Choroid plexus epithelial cell (primary cell): ENCODE measurements around the gene KIR2DL4.

Experiments
- DNase-seq: peaks from one replicate; pipeline ENCODE4 v3.0.0-alpha.2; 2010; ENCODE audit warnings: low read depth
- H3K4me3 ChIP-seq: 2 replicates; pipeline ENCODE4 v1.5.1; 2011; ENCODE audit warnings: low read depth, mild to moderate bottlenecking, control low read depth, low read length, moderate library complexity
- TF ChIP-seq, protein P1 (sequence below): conservative IDR thresholded peaks from 2 replicates; pipeline ENCODE4 v1.5.1; 2011; ENCODE audit warnings: low read depth, mild to moderate bottlenecking, control low read depth, inconsistent platforms, low read length, moderate library complexity

Gene KIR2DL4

GRCh38 chr19:54790711-54791110 lies 12.7 kb upstream of the KIR2DL4 start:
- no peak overlapping the region for H3K4me3 ChIP-seq
- DNase-seq: no peak
- TF ChIP-seq, protein P1, sequence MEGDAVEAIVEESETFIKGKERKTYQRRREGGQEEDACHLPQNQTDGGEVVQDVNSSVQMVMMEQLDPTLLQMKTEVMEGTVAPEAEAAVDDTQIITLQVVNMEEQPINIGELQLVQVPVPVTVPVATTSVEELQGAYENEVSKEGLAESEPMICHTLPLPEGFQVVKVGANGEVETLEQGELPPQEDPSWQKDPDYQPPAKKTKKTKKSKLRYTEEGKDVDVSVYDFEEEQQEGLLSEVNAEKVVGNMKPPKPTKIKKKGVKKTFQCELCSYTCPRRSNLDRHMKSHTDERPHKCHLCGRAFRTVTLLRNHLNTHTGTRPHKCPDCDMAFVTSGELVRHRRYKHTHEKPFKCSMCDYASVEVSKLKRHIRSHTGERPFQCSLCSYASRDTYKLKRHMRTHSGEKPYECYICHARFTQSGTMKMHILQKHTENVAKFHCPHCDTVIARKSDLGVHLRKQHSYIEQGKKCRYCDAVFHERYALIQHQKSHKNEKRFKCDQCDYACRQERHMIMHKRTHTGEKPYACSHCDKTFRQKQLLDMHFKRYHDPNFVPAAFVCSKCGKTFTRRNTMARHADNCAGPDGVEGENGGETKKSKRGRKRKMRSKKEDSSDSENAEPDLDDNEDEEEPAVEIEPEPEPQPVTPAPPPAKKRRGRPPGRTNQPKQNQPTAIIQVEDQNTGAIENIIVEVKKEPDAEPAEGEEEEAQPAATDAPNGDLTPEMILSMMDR: no peak

DNA sequence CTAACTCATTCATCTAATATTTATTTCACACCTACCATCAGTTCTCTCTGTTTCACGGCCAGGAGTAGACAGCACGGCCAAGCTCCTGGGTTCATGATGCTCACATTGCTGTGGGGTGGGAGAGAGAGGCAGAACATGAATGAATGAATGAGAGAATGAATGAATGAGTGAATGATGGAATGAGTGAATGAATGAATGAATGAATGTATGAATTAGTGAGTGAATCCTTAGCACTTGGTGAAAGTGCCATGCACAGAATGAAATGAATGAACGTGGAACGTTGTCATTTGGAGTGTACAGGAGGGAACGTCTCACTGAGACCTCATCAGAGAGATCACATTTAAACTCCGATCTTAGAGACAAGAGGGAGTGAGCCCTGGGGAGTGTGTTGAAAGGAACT lies 11.9 kb upstream of the KIR2DL4 start:
- no peak for DNase-seq
- TF ChIP-seq, protein P1: no peak
- no peak overlapping the region for H3K4me3 ChIP-seq

DNA sequence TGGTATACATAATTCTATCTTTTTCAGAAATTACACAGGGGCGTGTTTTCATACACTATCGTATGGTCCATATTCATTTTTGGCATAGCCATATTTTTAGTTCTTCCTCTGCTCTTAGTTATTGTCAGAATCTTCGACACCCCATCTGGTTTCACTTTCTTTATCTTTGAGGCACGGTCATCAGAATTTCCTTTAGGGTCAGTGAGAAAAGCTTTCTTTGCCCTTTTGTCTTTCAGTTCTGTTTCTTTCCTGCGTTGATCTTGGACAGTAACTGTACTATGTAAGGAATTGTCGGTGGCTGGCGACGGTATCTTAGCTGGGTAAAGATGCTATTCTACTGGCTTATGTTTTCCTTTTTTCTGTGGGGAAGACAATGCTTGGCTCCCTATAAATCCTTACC lies 10.6 kb upstream of the KIR2DL4 start:
- DNase-seq: no peak
- TF ChIP-seq, protein P1: no peak
- no peak overlapping the region for H3K4me3 ChIP-seq

DNA sequence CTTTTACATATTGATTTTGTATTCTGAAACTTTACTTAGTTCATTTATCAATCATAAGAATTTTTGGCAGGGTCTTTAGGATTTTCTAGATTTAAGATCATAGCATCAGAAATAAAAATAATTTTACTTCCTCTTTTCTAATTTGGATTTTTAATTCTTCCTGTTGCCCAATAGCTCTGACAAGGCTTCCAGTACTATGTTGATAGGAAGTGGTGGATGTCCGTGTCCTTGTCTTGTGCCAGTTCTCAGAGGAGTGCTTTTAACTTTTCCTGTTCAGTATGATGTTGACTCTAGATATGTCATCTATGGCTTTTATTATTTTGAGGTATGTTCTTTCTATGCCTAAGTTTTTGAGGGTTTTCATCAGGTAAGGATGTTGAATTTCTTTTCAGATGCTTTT lies 7.7 kb upstream of the KIR2DL4 start:
- TF ChIP-seq, protein P1: no peak
- DNase-seq: no peak
- H3K4me3 ChIP-seq: no peak overlapping the region

GRCh38 chr19:54804101-54804500 lies 691 bp downstream of the KIR2DL4 start:
- TF ChIP-seq, protein P1: no peak
- DNase-seq: no peak
- no peak overlapping the region for H3K4me3 ChIP-seq

- TF ChIP-seq, protein P1: no peak
- H3K4me3 ChIP-seq: no peak overlapping the region
- DNase-seq: no peak
Observed at GRCh38 chr19:54804571-54804970, 1.2 kb downstream of the KIR2DL4 start.

- no peak for DNase-seq
- H3K4me3 ChIP-seq: no peak overlapping the region
- TF ChIP-seq, protein P1: no peak
Observed at GRCh38 chr19:54805665-54806515, 2.5 kb downstream of the KIR2DL4 start.
